ENCODE data around the gene GRIN2B.

- TF ChIP-seq TAF1 (IDR thresholded peaks at IDR 0.05; ENCODE audit: low read depth, low read length) (no peak), POLR2A (IDR thresholded peaks at IDR 0.05; ENCODE audit: low read depth, low read length) (no peak), POLR2AphosphoS5 (IDR thresholded peaks at IDR 0.05; ENCODE audit: low read depth, low read length) (no peak), SPI1 (IDR thresholded peaks at IDR 0.05; ENCODE audit: low read depth, low read length) (no peak), PAX5 (IDR thresholded peaks at IDR 0.05; ENCODE audit: insufficient read depth, low read length, severe bottlenecking) (no peak)
These were observed 18.7 kb downstream of the GRIN2B start for GRCh38 chr12:13962699-13963098.

Data from GM12891 (cell line).